ENCODE results near the gene PPM1J. TPM values are rescaled to one million over a fixed set of nuclear protein-coding genes. Genes with fewer than 3 reads are reported as not detected.

The PPM1J gene
- total and polyA plus RNA-seq, 9 of the 15 experiments (the other 6 are each of a cell fraction or from before 2014, with no cell fraction given), result 0.25 to 10.5 (median 4.2) TPM

DNA sequence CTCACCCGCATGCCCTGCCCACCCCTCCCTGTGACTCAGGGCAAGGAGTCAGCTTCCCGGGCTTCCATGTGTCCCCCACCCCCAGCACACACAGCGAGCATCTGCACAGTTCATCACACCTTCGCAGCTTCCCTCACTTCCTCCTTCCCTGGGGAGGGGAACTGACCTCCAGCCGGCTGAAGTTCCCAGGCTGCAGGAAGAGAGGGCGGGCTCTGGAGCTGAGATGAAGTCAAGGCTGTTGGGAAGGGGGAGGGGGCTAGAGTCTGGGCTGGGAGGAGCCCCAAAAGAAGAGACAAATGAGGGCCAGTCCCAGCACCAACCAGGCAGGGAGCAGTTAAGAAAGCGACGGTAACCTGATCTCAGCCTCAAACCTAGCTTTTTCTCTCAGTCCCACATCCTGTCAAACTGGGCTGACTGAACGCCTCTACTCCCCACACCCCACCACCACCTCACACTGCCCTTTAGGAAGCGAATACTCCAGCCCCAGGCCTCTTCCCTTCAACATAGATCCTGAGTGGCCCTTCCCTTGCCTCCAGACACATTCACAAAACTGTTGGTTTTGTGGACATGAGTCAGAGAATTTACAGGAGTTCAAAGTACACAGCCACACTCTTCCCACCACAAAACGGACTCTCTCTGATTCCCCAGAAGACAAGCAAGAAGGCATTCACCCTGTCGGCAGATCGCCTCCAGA is 10.1 kb downstream of the PPM1J start (continued):
- TF ChIP-seq, protein P1, sequence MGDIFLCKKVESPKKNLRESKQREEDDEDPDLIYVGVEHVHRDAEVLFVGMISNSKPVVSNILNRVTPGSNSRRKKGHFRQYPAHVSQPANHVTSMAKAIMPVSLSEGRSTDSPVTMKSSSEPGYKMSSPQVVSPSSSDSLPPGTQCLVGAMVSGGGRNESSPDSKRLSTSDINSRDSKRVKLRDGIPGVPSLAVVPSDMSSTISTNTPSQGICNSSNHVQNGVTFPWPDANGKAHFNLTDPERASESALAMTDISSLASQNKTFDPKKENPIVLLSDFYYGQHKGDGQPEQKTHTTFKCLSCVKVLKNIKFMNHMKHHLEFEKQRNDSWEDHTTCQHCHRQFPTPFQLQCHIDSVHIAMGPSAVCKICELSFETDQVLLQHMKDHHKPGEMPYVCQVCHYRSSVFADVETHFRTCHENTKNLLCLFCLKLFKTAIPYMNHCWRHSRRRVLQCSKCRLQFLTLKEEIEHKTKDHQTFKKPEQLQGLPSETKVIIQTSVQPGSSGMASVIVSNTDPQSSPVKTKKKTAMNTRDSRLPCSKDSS (IDR thresholded peaks at IDR 0.05; ENCODE audit: low read depth, partially characterized antibody), result no peak
- TF ChIP-seq FOS (IDR thresholded peaks at IDR 0.05; ENCODE audit: extremely low read depth, insufficient read length) (no peak), ZNF146 (CRISPR knock-in tag; IDR thresholded peaks at IDR 0.05; ENCODE audit: unreplicated experiment) (no peak), ETV1 (tag; conservative IDR thresholded peaks at IDR 0.05; ENCODE audit: low read depth) (peak; percentile 61), ZNF143 (CRISPR knock-in tag; IDR thresholded peaks at IDR 0.05) (no peak), TEAD2 (tag; IDR thresholded peaks at IDR 0.05) (no peak), ZNF253 (CRISPR knock-in tag; conservative IDR thresholded peaks at IDR 0.05) (no peak), CREM (IDR thresholded peaks at IDR 0.05; ENCODE audit: low read depth) (peak; percentile 78), ZNF766 (CRISPR knock-in tag; conservative IDR thresholded peaks at IDR 0.05) (no peak; the same call in 1 of the 2 replicates), ZNF274 (IDR thresholded peaks at IDR 0.05; ENCODE audit: borderline replicate concordance, low read depth, low read length) (no peak), FOSL1 (tag; conservative IDR thresholded peaks at IDR 0.05) (no peak), DACH1 (IDR thresholded peaks at IDR 0.05; ENCODE audit: partially characterized antibody) (no peak), MIER1 (IDR thresholded peaks at IDR 0.05; ENCODE audit: low read depth) (no peak; the same call in 1 of the 2 replicates), YY1 (IDR thresholded peaks at IDR 0.05; ENCODE audit: borderline replicate concordance in 1 of 3, control insufficient read depth in 1 of 3, extremely low read depth in 1 of 3, insufficient read depth in 3 of 3, insufficient read length in 1 of 3, insufficient replicate concordance in 2 of 3, low read depth in 1 of 3, low read length in 2 of 3) (peak in 2 of 3 experiments; percentile 45 to 72), ZNF311 (CRISPR knock-in tag; IDR thresholded peaks at IDR 0.05) (no peak), PHB (CRISPR knock-in tag; IDR thresholded peaks at IDR 0.05) (no peak), NFIC (IDR thresholded peaks at IDR 0.05) (peak; percentile 31), MEIS2 (IDR thresholded peaks at IDR 0.05; ENCODE audit: partially characterized antibody) (peak; percentile 76), RFX7 (CRISPR knock-in tag; IDR thresholded peaks at IDR 0.05) (no peak)
- TF ChIP-seq, protein P2, sequence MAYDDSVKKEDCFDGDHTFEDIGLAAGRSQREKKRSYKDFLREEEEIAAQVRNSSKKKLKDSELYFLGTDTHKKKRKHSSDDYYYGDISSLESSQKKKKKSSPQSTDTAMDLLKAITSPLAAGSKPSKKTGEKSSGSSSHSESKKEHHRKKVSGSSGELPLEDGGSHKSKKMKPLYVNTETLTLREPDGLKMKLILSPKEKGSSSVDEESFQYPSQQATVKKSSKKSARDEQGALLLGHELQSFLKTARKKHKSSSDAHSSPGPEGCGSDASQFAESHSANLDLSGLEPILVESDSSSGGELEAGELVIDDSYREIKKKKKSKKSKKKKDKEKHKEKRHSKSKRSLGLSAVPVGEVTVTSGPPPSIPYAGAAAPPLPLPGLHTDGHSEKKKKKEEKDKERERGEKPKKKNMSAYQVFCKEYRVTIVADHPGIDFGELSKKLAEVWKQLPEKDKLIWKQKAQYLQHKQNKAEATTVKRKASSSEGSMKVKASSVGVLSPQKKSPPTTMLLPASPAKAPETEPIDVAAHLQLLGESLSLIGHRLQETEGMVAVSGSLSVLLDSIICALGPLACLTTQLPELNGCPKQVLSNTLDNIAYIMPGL (CRISPR knock-in tag; IDR thresholded peaks at IDR 0.05), result no peak
- TF ChIP-seq, protein P3, sequence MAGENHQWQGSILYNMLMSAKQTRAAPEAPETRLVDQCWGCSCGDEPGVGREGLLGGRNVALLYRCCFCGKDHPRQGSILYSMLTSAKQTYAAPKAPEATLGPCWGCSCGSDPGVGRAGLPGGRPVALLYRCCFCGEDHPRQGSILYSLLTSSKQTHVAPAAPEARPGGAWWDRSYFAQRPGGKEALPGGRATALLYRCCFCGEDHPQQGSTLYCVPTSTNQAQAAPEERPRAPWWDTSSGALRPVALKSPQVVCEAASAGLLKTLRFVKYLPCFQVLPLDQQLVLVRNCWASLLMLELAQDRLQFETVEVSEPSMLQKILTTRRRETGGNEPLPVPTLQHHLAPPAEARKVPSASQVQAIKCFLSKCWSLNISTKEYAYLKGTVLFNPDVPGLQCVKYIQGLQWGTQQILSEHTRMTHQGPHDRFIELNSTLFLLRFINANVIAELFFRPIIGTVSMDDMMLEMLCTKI (IDR thresholded peaks at IDR 0.05; ENCODE audit: partially characterized antibody), result no peak
- TF ChIP-seq, protein P4, sequence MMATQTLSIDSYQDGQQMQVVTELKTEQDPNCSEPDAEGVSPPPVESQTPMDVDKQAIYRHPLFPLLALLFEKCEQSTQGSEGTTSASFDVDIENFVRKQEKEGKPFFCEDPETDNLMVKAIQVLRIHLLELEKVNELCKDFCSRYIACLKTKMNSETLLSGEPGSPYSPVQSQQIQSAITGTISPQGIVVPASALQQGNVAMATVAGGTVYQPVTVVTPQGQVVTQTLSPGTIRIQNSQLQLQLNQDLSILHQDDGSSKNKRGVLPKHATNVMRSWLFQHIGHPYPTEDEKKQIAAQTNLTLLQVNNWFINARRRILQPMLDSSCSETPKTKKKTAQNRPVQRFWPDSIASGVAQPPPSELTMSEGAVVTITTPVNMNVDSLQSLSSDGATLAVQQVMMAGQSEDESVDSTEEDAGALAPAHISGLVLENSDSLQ (IDR thresholded peaks at IDR 0.05), result peak; percentile 85
